Nephron (organoid): ENCODE measurements around the gene MSI2.
A peak's percentile ranks its signal among the peaks of the same experiment; 100 is the strongest.

ENCODE experiments used
- H3K27ac Mint-ChIP-seq, 3 experiments: 2 replicates each; pipeline ENCODE4 v1.8.0; 2020; ENCODE audit warnings: mixed read lengths in 3 of 3, mild to moderate bottlenecking in 2 of 3, moderate library complexity in 1 of 3
- H3K27me3 Mint-ChIP-seq: 2 replicates; pipeline ENCODE4 v1.8.0; 2021; ENCODE audit warnings: low read depth, mild to moderate bottlenecking, moderate library complexity, mixed read lengths
- H3K36me3 Mint-ChIP-seq: 2 replicates; pipeline ENCODE4 v1.8.0; 2020; ENCODE audit warnings: low read depth, mixed read lengths
- H3K4me1 Mint-ChIP-seq: 2 replicates; pipeline ENCODE4 v1.8.0; 2020; ENCODE audit warnings: mixed read lengths
- H3K4me3 Mint-ChIP-seq, 3 experiments: 2 replicates each; pipeline ENCODE4 v1.8.0; 2020; ENCODE audit warnings: mild to moderate bottlenecking in 3 of 3, mixed read lengths in 3 of 3, moderate library complexity in 2 of 3
- H3K9me3 Mint-ChIP-seq: 2 replicates; pipeline ENCODE4 v1.8.0; 2020; ENCODE audit warnings: mixed read lengths
- CTCF ChIP-seq, 3 experiments: fragments of 200-600 bp; sonication (generic); IDR thresholded peaks; one replicate each; pipeline ENCODE4 v1.5.0; 2021; ENCODE audit warnings: antibody characterized with exemption in 3 of 3; ENCODE audit not compliant: unreplicated experiment in 3 of 3

The MSI2 gene

GRCh38 chr17:57269052-57269451 is 12.7 kb downstream of the MSI2 start:
- Mint-ChIP-seq H3K4me1 (peaks cover 5% of the 10 kb centered on the region), H3K27me3 (peaks cover 12% of the 10 kb centered on the region), H3K4me3 (no peak overlapping the region), H3K27ac (no peak overlapping the region), H3K9me3 (no peaks in the 10 kb centered on the region), H3K36me3 (peaks cover 73% of the 10 kb centered on the region)
- no peak for TF ChIP-seq CTCF (IDR thresholded peaks at IDR 0.05; ENCODE audit: unreplicated experiment in 3 of 3)

- no peak for TF ChIP-seq CTCF (IDR thresholded peaks at IDR 0.05; ENCODE audit: unreplicated experiment in 3 of 3)
These were observed 13.4 kb downstream of the MSI2 start for GRCh38 chr17:57269598-57270255.

GRCh38 chr17:57270801-57271245 is 14.5 kb downstream of the MSI2 start:
- peaks cover 27% of the 10 kb centered on the region for H3K27me3 Mint-ChIP-seq
- TF ChIP-seq CTCF (IDR thresholded peaks at IDR 0.05; ENCODE audit: unreplicated experiment in 3 of 3): no peak
- H3K4me1 Mint-ChIP-seq: peaks cover 5% of the 10 kb centered on the region
- no peak overlapping the region for H3K4me3 Mint-ChIP-seq
- H3K9me3 Mint-ChIP-seq: no peaks in the 10 kb centered on the region
- peaks cover 75% of the 10 kb centered on the region for H3K36me3 Mint-ChIP-seq
- H3K27ac Mint-ChIP-seq: no peak overlapping the region

More at GRCh38 chr17:57269598-57270255, 13.4 kb downstream of the MSI2 start:
- Mint-ChIP-seq H3K27me3 (peaks cover 19% of the 10 kb centered on the region), H3K4me1 (peaks cover 5% of the 10 kb centered on the region), H3K4me3 (no peak overlapping the region), H3K27ac (no peak overlapping the region), H3K36me3 (peaks cover 75% of the 10 kb centered on the region), H3K9me3 (no peaks in the 10 kb centered on the region)

- Mint-ChIP-seq H3K27ac (peak overlapping the region in 1 of 3 experiments; percentile 32), H3K9me3 (no peaks in the 10 kb centered on the region), H3K4me1 (peaks cover 5% of the 10 kb centered on the region), H3K36me3 (peaks cover 74% of the 10 kb centered on the region), H3K4me3 (no peak overlapping the region), H3K27me3 (peaks cover 27% of the 10 kb centered on the region)
- TF ChIP-seq CTCF (IDR thresholded peaks at IDR 0.05; ENCODE audit: unreplicated experiment in 3 of 3): no peak
These were observed 15.5 kb downstream of the MSI2 start for GRCh38 chr17:57271821-57272220.

- H3K4me1 Mint-ChIP-seq: peaks cover 5% of the 10 kb centered on the region
- H3K27me3 Mint-ChIP-seq: peaks cover 32% of the 10 kb centered on the region
- TF ChIP-seq CTCF (IDR thresholded peaks at IDR 0.05; ENCODE audit: unreplicated experiment in 3 of 3): no peak
- H3K9me3 Mint-ChIP-seq: no peaks in the 10 kb centered on the region
- peaks cover 68% of the 10 kb centered on the region for H3K36me3 Mint-ChIP-seq
- H3K4me3 Mint-ChIP-seq: no peak overlapping the region
- H3K27ac Mint-ChIP-seq: no peak overlapping the region
These were observed 17.2 kb downstream of the MSI2 start for GRCh38 chr17:57273490-57273889.

GRCh38 chr17:57274162-57274561 is 17.8 kb downstream of the MSI2 start:
- Mint-ChIP-seq H3K9me3 (no peaks in the 10 kb centered on the region), H3K27me3 (peaks cover 32% of the 10 kb centered on the region), H3K36me3 (peaks cover 68% of the 10 kb centered on the region), H3K27ac (peak overlapping the region in 1 of 3 experiments; percentile 7), H3K4me3 (no peak overlapping the region), H3K4me1 (peaks cover 5% of the 10 kb centered on the region)
- TF ChIP-seq CTCF (IDR thresholded peaks at IDR 0.05; ENCODE audit: unreplicated experiment in 3 of 3): no peak
